Caco-2 (cell line): ENCODE data around the gene CEP95. TPM values are rescaled to one million over a fixed set of nuclear protein-coding genes. Genes with fewer than 3 reads are reported as not detected.

ENCODE experiments used
- BruUV-seq: library from RNA; stranded (reverse); fragments of 400-500 nt; replicated peaks from 2 replicates; lab custom pipeline; 2021; lab: Mats Ljungman, UMichigan
- CTCF ChIA-PET: fragments of 300-600 bp; sonication (Branson Sonifier 250); formaldehyde crosslinking; loops from one replicate; lab custom pipeline; 2022; ENCODE audit warnings: antibody characterized with exemption; lab: Charles Lee
- POLR2A ChIA-PET: fragments of 300-600 bp; sonication (Branson Sonifier 250); formaldehyde crosslinking; loops from one replicate; lab custom pipeline; 2022; ENCODE audit warnings: antibody characterized with exemption; lab: Charles Lee
- DNase-seq, 2 experiments: peaks; one replicate each; pipeline versions ENCODE4 v3.0.0 to v3.0.0-alpha.2; 2020 to 2022
- H3K27me3 ChIP-seq: replicated peaks from 2 replicates; pipeline ENCODE4 v1.6.0; 2011; ENCODE audit warnings: low read length; ENCODE audit not compliant: control insufficient read depth, insufficient read depth
- H3K36me3 ChIP-seq: 2 replicates; pipeline ENCODE4 v1.5.1; 2011; ENCODE audit warnings: low read length; ENCODE audit not compliant: control insufficient read depth, insufficient read depth
- H3K4me1 ChIP-seq: fragments of 250-450 bp; sonication (Bioruptor Pico); 2 replicates; pipeline ENCODE4 v1.5.1; 2020; ENCODE audit warnings: mild to moderate bottlenecking
- H3K4me3 ChIP-seq: 2 replicates; pipeline ENCODE4 v1.5.1; 2011; ENCODE audit warnings: low read depth, mild to moderate bottlenecking, control low read depth, low read length
- H3K9me3 ChIP-seq: fragments of 250-450 bp; sonication (Bioruptor Pico); 2 replicates; pipeline ENCODE4 v1.5.1; 2020; ENCODE audit warnings: mild to moderate bottlenecking, moderate library complexity
- H3K27ac Mint-ChIP-seq: one replicate; pipeline ENCODE4 v1.8.0; 2022; ENCODE audit warnings: mixed read lengths; ENCODE audit not compliant: unreplicated experiment
- H3K27me3 Mint-ChIP-seq: one replicate; pipeline ENCODE4 v1.8.0; 2022; ENCODE audit warnings: mixed read lengths; ENCODE audit not compliant: insufficient read depth, unreplicated experiment
- H3K36me3 Mint-ChIP-seq: one replicate; pipeline ENCODE4 v1.8.0; 2022; ENCODE audit warnings: mild to moderate bottlenecking, mixed read lengths; ENCODE audit not compliant: insufficient read depth, unreplicated experiment
- H3K4me1 Mint-ChIP-seq: one replicate; pipeline ENCODE4 v1.8.0; 2022; ENCODE audit warnings: low read depth, mixed read lengths; ENCODE audit not compliant: unreplicated experiment
- H3K4me3 Mint-ChIP-seq: one replicate; pipeline ENCODE4 v1.8.0; 2022; ENCODE audit warnings: mild to moderate bottlenecking, moderate library complexity, mixed read lengths; ENCODE audit not compliant: unreplicated experiment
- H3K9me3 Mint-ChIP-seq: one replicate; pipeline ENCODE4 v1.8.0; 2022; ENCODE audit warnings: mixed read lengths; ENCODE audit not compliant: unreplicated experiment
- CTCF ChIP-seq, 2 experiments: fragments of 200-600 bp in 1 of 2; IDR thresholded peaks; 1 replicate in 1 of 2; 2 replicates in 1 of 2; pipeline versions ENCODE4 v1.5.1 to v1.8.0; 2011 to 2022; ENCODE audit warnings: antibody characterized with exemption in 1 of 2, control low read depth in 1 of 2, inconsistent platforms in 1 of 2, low read depth in 1 of 2, low read length in 1 of 2, mild to moderate bottlenecking in 1 of 2, moderate library complexity in 1 of 2; ENCODE audit not compliant: insufficient read depth in 1 of 2, severe bottlenecking in 1 of 2, unreplicated experiment in 1 of 2
- intact Hi-C: fragments of 100-400 bp; cut with micrococcal nuclease; formaldehyde crosslinking; loops from one replicate; pipeline ENCODE4 v1.10.0; 2022; ENCODE audit not compliant: unreplicated experiment
- total RNA-seq: library from RNA; stranded (reverse); gene quantifications from 2 replicates; pipeline ENCODE4 v1.2.3, GENCODE V29; 2022

Gene CEP95
- total RNA-seq, 1 experiment from 2014 or later = 63.6 TPM

- intact Hi-C loops = no loop called here
- Histone ChIP-seq H3K27me3 (no peaks in the 10 kb centered on the region), H3K4me1 (no peaks in the 10 kb centered on the region), H3K9me3 (no peaks in the 10 kb centered on the region), H3K36me3 (no peaks in the 10 kb centered on the region), H3K4me3 (no peak overlapping the region)
- ChIA-PET POLR2A (no interaction called here), CTCF (no interaction called here)
- DNase-seq = no peak
- peaks cover 7% of the 10 kb centered on the region for H3K36me3 Mint-ChIP-seq
- TF ChIP-seq CTCF (IDR thresholded peaks at IDR 0.05; ENCODE audit: insufficient read depth in 1 of 2, low read depth in 1 of 2, low read length in 1 of 2, severe bottlenecking in 1 of 2, unreplicated experiment in 1 of 2) = no peak
- H3K27me3 Mint-ChIP-seq = no peaks in the 10 kb centered on the region
- no peak overlapping the region for H3K4me3 Mint-ChIP-seq
- no TSS peak for BruUV-seq
- H3K27ac Mint-ChIP-seq = no peak overlapping the region
- H3K9me3 Mint-ChIP-seq = no peaks in the 10 kb centered on the region
- no peaks in the 10 kb centered on the region for H3K4me1 Mint-ChIP-seq
Observed at GRCh38 chr17:64477849-64478248, 28.9 kb upstream of the CEP95 start.

GRCh38 chr17:64480951-64481350, 25.8 kb upstream of the CEP95 start:
- no TSS peak for BruUV-seq
- H3K4me1 ChIP-seq = no peaks in the 10 kb centered on the region
- Mint-ChIP-seq H3K27me3 (no peaks in the 10 kb centered on the region), H3K36me3 (peaks cover 28% of the 10 kb centered on the region), H3K4me1 (no peaks in the 10 kb centered on the region), H3K9me3 (no peaks in the 10 kb centered on the region), H3K27ac (no peak overlapping the region), H3K4me3 (no peak overlapping the region)
- no peak for DNase-seq
- H3K9me3 ChIP-seq = no peaks in the 10 kb centered on the region
- no peak for TF ChIP-seq CTCF (IDR thresholded peaks at IDR 0.05; ENCODE audit: insufficient read depth in 1 of 2, low read depth in 1 of 2, low read length in 1 of 2, severe bottlenecking in 1 of 2, unreplicated experiment in 1 of 2)
- no peaks in the 10 kb centered on the region for H3K36me3 ChIP-seq
- no peak overlapping the region for H3K4me3 ChIP-seq
- intact Hi-C loops = no loop called here
- H3K27me3 ChIP-seq = no peaks in the 10 kb centered on the region
- ChIA-PET CTCF (interaction anchor here (0.9 kb wide), 1 partner anchor 62 kb away, joined by 5 read pairs; no protein-coding TSS in a partner anchor), POLR2A (no interaction called here)

GRCh38 chr17:64484380-64484779, 22.4 kb upstream of the CEP95 start:
- H3K4me3 ChIP-seq = no peak overlapping the region
- H3K9me3 ChIP-seq = no peaks in the 10 kb centered on the region
- no peaks in the 10 kb centered on the region for H3K4me1 Mint-ChIP-seq
- POLR2A ChIA-PET = no interaction called here
- intact Hi-C loops = no loop called here
- no TSS peak for BruUV-seq
- H3K9me3 Mint-ChIP-seq = no peaks in the 10 kb centered on the region
- no peaks in the 10 kb centered on the region for H3K36me3 ChIP-seq
- peaks cover 28% of the 10 kb centered on the region for H3K36me3 Mint-ChIP-seq
- H3K27me3 Mint-ChIP-seq = no peaks in the 10 kb centered on the region
- no peak for DNase-seq
- TF ChIP-seq CTCF (IDR thresholded peaks at IDR 0.05; ENCODE audit: insufficient read depth in 1 of 2, low read depth in 1 of 2, low read length in 1 of 2, severe bottlenecking in 1 of 2, unreplicated experiment in 1 of 2) = no peak
- H3K4me1 ChIP-seq = no peaks in the 10 kb centered on the region
- H3K27ac Mint-ChIP-seq = no peak overlapping the region
- no peak overlapping the region for H3K4me3 Mint-ChIP-seq
- CTCF ChIA-PET = interaction anchor here (1.2 kb wide), 1 partner anchor 15 kb away, joined by 3 read pairs; no protein-coding TSS in a partner anchor
- no peaks in the 10 kb centered on the region for H3K27me3 ChIP-seq
